ENCODE results near the gene SVIL.
"Not testable (repeated sequence)": the region's sequence is repeated elsewhere in the genome, so short reads cannot be mapped to it uniquely, and the experiment has no call there.

The SVIL gene

GRCh38 chr10:29618341-29619171 is 16.2 kb downstream of the SVIL start:
- no peak for DNase-seq

GRCh38 chr10:29617880-29618340 is 16.9 kb downstream of the SVIL start:
- DNase-seq = peak; percentile 75

- no peak for DNase-seq
Measured at GRCh38 chr10:29616542-29616941, 18.2 kb downstream of the SVIL start.

GRCh38 chr10:29615195-29615594 is 19.6 kb downstream of the SVIL start:
- DNase-seq = no peak

- not testable (repeated sequence) for DNase-seq
Measured at GRCh38 chr10:29614289-29614688, 20.5 kb downstream of the SVIL start.

- DNase-seq = no peak
Measured at GRCh38 chr10:29613791-29614190, 21.0 kb downstream of the SVIL start.

GRCh38 chr10:29613196-29613595 is 21.6 kb downstream of the SVIL start:
- DNase-seq = no peak

GRCh38 chr10:29612657-29613056 is 22.1 kb downstream of the SVIL start:
- DNase-seq = no peak

GRCh38 chr10:29611781-29612381 is 22.9 kb downstream of the SVIL start:
- no peak for DNase-seq

GRCh38 chr10:29610876-29611647 is 23.7 kb downstream of the SVIL start:
- no peak for DNase-seq

GRCh38 chr10:29610331-29610730 is 24.4 kb downstream of the SVIL start:
- not testable (repeated sequence) for DNase-seq

- DNase-seq = no peak
Measured at GRCh38 chr10:29609696-29610095, 25.1 kb downstream of the SVIL start.

GRCh38 chr10:29608476-29609301 is 26.1 kb downstream of the SVIL start:
- DNase-seq = no peak

- DNase-seq = peak; percentile 33
Measured at GRCh38 chr10:29608062-29608461, 26.7 kb downstream of the SVIL start.

- DNase-seq = no peak
Measured at GRCh38 chr10:29607576-29607975, 27.2 kb downstream of the SVIL start.

GRCh38 chr10:29606693-29607092 is 28.1 kb downstream of the SVIL start:
- DNase-seq = peak; percentile 1

- no peak for DNase-seq
Measured at GRCh38 chr10:29604291-29604825, 30.4 kb downstream of the SVIL start.

GRCh38 chr10:29603223-29603896 is 31.4 kb downstream of the SVIL start:
- DNase-seq = no peak

- no peak for DNase-seq
Measured at GRCh38 chr10:29600821-29601220, 34.0 kb downstream of the SVIL start.

- no peak for DNase-seq
Measured at GRCh38 chr10:29600067-29600466, 34.7 kb downstream of the SVIL start.

GRCh38 chr10:29598851-29599311 is 35.9 kb downstream of the SVIL start:
- DNase-seq = peak; percentile 81

- DNase-seq = no peak
Measured at GRCh38 chr10:29596826-29597225, 37.9 kb downstream of the SVIL start.
